ENCODE results near the gene LONP2. TPM values are rescaled to one million over a fixed set of nuclear protein-coding genes. Genes with fewer than 3 reads are reported as not detected.

The LONP2 gene
- total and polyA plus RNA-seq, 2 of the 13 experiments (the other 11 are each of a cell fraction or from before 2014, with no cell fraction given) = 39.2 to 63.3 TPM

DNA sequence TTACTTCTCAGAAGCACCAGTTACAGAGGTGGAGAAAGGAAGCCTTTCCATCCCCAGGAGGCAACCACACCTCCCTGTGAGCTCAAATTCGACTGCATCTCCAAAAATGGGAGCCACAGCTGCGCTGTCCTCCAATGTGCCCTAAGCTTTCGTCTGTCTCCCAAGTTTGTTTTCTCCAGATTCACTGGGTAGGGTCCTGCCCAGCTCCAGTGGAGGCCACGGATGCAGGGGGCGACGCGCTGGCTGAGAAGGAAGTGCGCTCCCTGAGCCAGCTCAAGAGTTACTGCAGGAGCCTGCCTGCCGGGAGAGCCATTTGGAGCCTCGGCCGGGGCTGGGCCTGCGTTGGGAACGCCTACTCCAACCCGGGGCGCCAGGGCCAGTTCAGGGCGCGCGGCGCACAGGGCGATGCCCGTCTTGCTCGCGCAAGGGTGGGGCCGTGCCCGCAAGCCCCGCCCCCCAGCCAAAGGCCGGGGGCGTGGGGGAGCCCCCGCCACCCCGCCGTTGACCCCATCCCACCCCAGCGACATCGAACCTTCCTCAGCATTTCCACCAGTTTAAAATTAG lies 121.6 kb downstream of the LONP2 start (continued):
- TF ChIP-seq ZNF253 (CRISPR knock-in tag; IDR thresholded peaks at IDR 0.05; ENCODE audit: borderline replicate concordance) (no peak), RBM22 (optimal IDR thresholded peaks at IDR 0.05; ENCODE audit: low read length) (peak; percentile 69), AKAP8 (CRISPR knock-in tag; IDR thresholded peaks at IDR 0.05) (0 out of 2 replicates have a peak, but pooled peaks have one; percentile 19), ZNF766 (CRISPR knock-in tag; IDR thresholded peaks at IDR 0.05; ENCODE audit: borderline replicate concordance) (no peak), ZFAT (CRISPR knock-in tag; conservative IDR thresholded peaks at IDR 0.05) (no peak), ATM (IDR thresholded peaks at IDR 0.05; ENCODE audit: borderline replicate concordance) (no peak), MEF2D (CRISPR knock-in tag; IDR thresholded peaks at IDR 0.05) (peak; percentile 81), NFKB2 (CRISPR knock-in tag; IDR thresholded peaks at IDR 0.05; ENCODE audit: borderline replicate concordance) (peak; percentile 86; the same call in 1 of the 2 replicates), KDM6A (CRISPR knock-in tag; IDR thresholded peaks at IDR 0.05; ENCODE audit: low read depth) (no peak), ZNF891 (CRISPR knock-in tag; IDR thresholded peaks at IDR 0.05) (peak; percentile 80; the same call in 1 of the 2 replicates), ZNF451 (CRISPR knock-in tag; IDR thresholded peaks at IDR 0.05) (peak; percentile 91; the same call in 1 of the 2 replicates), ETS1 (CRISPR knock-in tag; IDR thresholded peaks at IDR 0.05) (no peak), FOXA1 (IDR thresholded peaks at IDR 0.05) (no peak), FOXA1 (CRISPR knock-in tag; IDR thresholded peaks at IDR 0.05) (no peak), ZNF18 (CRISPR knock-in tag; IDR thresholded peaks at IDR 0.05; ENCODE audit: insufficient replicate concordance) (no peak), CEBPG (CRISPR knock-in tag; IDR thresholded peaks at IDR 0.05) (peak; percentile 28; the same call in 1 of the 2 replicates), CTCF (CRISPR knock-in tag; IDR thresholded peaks at IDR 0.05) (peak; percentile 53)
- TF ChIP-seq, protein P1, sequence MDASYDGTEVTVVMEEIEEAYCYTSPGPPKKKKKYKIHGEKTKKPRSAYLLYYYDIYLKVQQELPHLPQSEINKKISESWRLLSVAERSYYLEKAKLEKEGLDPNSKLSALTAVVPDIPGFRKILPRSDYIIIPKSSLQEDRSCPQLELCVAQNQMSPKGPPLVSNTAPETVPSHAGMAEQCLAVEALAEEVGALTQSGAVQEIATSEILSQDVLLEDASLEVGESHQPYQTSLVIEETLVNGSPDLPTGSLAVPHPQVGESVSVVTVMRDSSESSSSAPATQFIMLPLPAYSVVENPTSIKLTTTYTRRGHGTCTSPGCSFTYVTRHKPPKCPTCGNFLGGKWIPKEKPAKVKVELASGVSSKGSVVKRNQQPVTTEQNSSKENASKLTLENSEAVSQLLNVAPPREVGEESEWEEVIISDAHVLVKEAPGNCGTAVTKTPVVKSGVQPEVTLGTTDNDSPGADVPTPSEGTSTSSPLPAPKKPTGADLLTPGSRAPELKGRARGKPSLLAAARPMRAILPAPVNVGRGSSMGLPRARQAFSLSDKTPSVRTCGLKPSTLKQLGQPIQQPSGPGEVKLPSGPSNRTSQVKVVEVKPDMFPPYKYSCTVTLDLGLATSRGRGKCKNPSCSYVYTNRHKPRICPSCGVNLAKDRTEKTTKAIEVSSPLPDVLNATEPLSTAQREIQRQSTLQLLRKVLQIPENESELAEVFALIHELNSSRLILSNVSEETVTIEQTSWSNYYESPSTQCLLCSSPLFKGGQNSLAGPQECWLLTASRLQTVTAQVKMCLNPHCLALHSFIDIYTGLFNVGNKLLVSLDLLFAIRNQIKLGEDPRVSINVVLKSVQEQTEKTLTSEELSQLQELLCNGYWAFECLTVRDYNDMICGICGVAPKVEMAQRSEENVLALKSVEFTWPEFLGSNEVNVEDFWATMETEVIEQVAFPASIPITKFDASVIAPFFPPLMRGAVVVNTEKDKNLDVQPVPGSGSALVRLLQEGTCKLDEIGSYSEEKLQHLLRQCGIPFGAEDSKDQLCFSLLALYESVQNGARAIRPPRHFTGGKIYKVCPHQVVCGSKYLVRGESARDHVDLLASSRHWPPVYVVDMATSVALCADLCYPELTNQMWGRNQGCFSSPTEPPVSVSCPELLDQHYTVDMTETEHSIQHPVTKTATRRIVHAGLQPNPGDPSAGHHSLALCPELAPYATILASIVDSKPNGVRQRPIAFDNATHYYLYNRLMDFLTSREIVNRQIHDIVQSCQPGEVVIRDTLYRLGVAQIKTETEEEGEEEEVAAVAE (CRISPR knock-in tag; IDR thresholded peaks at IDR 0.05; ENCODE audit: borderline replicate concordance) = no peak; the same call in 1 of the 2 replicates
- TF ChIP-seq, protein P2, sequence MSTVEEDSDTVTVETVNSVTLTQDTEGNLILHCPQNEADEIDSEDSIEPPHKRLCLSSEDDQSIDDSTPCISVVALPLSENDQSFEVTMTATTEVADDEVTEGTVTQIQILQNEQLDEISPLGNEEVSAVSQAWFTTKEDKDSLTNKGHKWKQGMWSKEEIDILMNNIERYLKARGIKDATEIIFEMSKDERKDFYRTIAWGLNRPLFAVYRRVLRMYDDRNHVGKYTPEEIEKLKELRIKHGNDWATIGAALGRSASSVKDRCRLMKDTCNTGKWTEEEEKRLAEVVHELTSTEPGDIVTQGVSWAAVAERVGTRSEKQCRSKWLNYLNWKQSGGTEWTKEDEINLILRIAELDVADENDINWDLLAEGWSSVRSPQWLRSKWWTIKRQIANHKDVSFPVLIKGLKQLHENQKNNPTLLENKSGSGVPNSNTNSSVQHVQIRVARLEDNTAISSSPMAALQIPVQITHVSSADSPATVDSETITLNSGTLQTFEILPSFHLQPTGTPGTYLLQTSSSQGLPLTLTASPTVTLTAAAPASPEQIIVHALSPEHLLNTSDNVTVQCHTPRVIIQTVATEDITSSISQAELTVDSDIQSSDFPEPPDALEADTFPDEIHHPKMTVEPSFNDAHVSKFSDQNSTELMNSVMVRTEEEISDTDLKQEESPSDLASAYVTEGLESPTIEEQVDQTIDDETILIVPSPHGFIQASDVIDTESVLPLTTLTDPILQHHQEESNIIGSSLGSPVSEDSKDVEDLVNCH (CRISPR knock-in tag; IDR thresholded peaks at IDR 0.05) = no peak
